ENCODE data around the gene FSCB.
"Not testable (repeated sequence)": the region's sequence is repeated elsewhere in the genome, so short reads cannot be mapped to it uniquely, and the experiment has no call there.

FSCB gene

DNA sequence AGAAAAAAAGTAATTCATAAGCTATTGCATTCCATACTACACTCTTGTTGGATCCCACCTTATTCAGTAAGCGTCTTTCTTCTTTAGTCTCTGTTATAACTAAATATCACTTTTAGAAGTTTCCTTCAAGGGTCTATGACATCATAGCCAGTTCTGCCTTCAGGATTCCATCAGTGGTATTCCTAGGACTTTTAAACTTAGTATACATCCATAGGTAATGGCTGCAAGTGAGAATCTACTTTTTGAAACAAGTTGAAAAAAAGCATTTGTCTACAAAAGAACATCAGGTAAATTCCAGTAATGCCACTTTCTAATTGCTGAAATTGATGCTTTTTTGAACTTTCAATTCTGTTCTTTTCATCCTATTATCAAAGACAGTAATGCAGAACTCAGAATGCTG lies at the start of gene FSCB:
Gene FSCB (minus strand): TSS at position 101 of the 400 bp plus-strand sequence. CDS start 296 bp downstream, outside the sequence.
- DNase-seq (ENCODE audit: low read depth in 2 of 2), result no peak

GRCh38 chr14:44531658-44532057 lies 24.6 kb upstream of the FSCB start:
- no peak for DNase-seq (ENCODE audit: low read depth in 2 of 2)

DNA sequence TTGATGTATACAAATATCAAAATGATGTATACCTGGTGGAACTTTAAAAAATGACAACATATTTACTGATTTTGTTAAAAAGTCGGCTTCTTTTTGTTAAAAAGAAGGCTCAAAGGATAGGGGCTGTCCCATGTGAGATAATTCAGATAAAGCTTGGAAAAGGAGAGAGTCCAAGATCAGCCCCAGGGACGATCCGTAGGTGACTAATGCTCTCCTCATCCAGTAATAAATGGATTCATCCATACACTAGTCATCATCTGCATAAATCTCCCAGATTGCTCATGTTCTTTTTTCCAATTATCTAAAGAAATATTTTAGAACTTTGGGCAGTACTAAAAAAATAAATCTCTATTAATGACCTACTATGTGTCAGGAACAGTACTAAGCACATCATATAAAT lies 23.4 kb upstream of the FSCB start:
- no peak for DNase-seq (ENCODE audit: low read depth in 2 of 2)

- DNase-seq (ENCODE audit: low read depth in 2 of 2), result no peak
These were observed 21.9 kb upstream of the FSCB start for GRCh38 chr14:44529026-44529425.

- DNase-seq (ENCODE audit: low read depth in 2 of 2), result no peak
These were observed 21.1 kb upstream of the FSCB start for GRCh38 chr14:44528180-44528579.

DNA sequence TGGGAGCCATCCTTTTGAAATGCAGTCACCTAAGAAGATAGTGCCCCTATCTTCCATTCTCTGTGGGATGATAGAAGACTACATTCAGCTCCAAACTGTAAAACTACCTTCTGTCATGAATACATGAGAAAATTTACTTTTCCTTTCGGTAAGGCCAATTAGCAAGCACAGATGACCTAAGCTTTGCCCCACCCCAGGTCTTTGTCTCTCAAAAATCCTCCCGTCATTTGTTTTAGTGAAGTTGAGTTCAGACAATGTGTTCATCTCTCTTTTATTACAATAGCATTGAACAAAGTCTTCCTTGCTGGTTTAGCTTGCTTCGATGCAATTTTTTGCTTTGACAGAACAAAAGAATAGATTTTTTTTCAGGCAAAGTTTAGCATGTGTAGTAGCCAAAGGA lies 18.2 kb upstream of the FSCB start:
- DNase-seq (ENCODE audit: low read depth in 2 of 2), result no peak

- DNase-seq (ENCODE audit: low read depth in 2 of 2), result not testable (repeated sequence)
These were observed 8.6 kb upstream of the FSCB start for GRCh38 chr14:44515668-44516067.

DNA sequence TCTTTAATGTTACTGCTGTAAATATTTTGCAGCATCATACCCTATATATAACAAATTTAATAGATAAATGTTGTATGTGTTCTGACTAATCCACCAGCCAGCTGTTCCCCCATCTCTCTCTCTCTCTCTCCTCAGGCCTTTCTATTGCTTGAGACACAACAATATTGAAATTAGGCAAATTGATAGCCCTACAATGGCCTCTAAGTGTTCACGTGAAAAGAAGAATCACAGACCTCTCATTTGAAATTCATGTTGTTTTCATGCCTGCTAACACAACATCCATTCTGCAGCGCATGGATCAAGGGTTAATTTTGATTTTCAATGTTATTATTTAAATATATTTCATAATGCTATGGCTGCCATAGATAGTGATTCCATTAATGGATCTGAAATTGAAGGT lies 1.8 kb upstream of the FSCB start:
- DNase-seq (ENCODE audit: low read depth in 2 of 2), result no peak

GRCh38 chr14:44505588-44505987 lies 1.5 kb downstream of the FSCB start:
- DNase-seq (ENCODE audit: low read depth in 2 of 2), result no peak

DNA sequence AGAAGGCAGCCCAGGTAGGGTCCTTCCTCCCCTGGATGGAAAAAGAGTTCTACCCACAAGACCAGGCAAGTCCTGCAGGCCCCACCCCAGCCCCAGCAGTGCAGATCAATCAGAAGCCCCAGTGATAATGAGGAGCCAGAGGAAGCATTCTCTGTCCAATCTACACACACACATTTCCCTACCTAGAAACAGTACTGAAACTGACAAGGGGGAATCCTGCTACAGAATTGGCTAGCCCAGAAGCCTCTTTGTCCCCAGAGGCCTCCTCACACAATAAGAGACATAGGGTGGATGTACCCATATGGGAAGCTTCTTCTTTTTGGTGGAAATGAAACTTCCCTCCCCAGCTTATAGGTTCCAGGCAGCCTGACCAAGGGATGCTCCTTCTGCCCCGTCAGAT lies 9.9 kb downstream of the FSCB start:
- DNase-seq (ENCODE audit: low read depth in 2 of 2), result no peak

DNA sequence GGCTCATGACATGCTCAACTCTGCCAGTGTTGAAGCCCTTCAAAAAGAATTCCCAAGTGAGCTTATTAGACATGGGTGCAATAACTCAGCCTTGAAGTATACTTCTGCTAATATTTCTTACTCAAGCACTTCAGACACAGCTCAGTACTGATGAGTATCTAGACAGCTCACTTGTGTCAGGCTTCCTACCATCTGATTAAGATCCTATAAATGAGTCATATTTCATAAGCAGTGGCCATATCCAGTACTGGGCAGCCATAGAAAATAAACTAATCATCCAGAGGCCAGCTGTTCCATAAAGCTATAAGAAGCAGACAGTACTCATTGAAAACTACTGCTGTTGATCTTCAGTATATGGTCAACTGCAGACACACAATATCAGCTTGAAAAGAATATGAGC lies 12.9 kb downstream of the FSCB start:
- no peak for DNase-seq (ENCODE audit: low read depth in 2 of 2)

DNA sequence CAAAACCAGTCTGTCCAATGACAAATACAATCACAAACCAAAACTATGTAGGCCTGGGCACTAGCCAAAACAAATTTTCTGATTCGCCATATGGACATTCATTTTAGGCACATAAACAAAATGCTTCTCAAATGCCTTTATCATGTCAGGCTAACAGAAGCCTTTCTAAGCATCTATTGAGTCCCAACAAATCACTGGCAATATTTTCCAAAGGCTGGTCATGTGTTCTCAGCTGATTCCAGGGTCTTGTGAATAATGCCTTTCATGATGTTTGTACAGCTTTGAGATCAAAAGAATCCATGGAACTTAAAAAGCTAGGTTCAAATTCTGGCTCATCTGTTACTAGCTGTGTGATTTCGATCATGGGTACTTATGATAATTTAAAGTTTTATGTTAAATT lies 16.1 kb downstream of the FSCB start:
- no peak for DNase-seq (ENCODE audit: low read depth in 2 of 2)

DNA sequence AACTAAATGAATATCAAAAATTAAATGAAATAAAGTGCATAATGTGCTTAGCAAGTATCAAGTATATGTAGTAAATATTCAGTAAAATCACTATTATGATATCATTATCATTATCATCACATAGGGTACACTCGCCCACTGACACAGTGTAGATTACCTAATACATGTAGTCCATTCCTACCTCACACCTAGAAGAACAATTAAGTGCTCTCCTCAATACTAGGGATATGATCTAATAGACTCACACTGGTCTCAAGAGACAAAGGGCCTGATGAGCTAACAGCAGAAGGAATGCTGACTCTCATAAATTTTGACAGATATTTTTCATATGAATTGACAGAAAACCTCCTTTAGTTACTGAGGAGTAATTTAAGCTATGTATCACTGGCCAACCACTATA lies 29.1 kb downstream of the FSCB start:
- no peak for DNase-seq (ENCODE audit: low read depth in 2 of 2)

DNA sequence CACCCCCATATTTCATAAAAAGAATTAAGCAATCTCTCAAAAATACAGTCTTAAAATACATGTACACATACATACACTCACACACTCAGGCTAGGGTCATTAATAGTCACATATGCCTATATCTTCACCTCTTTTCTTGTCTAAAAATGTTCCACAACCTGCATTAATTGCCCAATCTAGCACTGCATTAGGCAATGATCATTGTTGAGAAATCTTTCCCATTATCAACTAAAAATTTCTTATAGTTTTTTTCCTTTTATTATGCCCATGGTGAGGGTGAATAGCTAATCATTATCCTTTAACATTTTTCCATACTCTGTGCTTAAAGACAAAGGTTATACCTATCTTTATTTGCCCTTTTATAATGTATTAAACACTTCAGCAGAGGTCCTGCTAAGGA lies 38.3 kb downstream of the FSCB start:
- DNase-seq (ENCODE audit: low read depth in 2 of 2), result no peak

DNA sequence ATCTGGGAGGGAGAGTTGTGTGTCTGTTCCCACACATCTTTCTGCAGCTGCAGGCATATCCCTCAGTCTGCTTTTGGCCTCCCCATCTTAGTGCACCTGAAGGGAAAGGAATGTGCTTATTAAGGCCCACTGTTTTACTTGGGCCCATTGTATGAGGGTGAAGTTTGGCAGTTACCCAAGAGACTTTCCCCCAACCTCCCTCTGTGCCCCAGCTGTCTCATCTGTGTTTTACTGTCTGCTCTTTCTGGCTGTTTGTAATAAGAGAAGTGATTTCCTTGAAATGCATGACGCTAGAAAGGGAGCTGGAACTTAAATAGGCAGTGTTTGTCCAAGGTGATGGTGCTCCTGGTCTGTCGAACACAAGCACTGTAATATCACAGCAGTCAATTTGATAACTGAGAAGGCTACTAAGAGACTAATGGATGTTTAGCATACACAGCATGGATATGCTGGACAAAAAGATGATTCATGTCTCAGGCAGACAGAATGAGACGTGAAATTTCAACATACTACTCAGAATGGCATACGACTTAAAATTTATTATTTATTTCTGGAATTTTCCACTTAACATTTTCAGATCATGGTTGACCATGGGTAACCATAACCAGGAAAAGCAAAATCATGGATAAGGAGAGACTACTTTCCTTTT lies 43.6 kb downstream of the FSCB start:
- no peak for DNase-seq (ENCODE audit: low read depth in 2 of 2)

GRCh38 chr14:44462381-44462780 lies 44.7 kb downstream of the FSCB start:
- DNase-seq (ENCODE audit: low read depth in 2 of 2), result no peak

DNA sequence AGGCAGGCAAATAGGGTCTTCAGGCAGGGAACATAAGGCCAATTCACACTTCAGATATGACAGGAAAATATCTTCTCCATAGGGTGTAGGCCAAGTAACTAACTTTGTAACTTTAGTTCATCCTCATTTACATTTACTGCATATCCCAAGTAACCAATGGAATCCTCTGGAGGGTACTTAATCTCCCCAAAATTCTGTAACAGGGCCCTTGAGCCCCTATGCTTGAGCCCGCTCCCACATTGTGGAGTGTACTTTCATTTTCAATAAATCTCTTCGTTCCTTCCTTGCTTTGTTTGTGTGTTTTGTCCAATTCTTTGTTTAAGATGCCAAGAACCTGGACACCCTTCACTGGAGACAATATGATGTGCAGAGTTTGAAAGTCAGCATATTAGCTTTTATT lies 45.3 kb downstream of the FSCB start:
- no peak for DNase-seq (ENCODE audit: low read depth in 2 of 2)

Data from stimulated activated CD8-positive, alpha-beta memory T cell treated with anti-CD3 and anti-CD28 coated beads, Interleukin-7, amount 100 ng/mL, for 1 hour (primary cell).